ENCODE results near the gene GPATCH2.

DNA sequence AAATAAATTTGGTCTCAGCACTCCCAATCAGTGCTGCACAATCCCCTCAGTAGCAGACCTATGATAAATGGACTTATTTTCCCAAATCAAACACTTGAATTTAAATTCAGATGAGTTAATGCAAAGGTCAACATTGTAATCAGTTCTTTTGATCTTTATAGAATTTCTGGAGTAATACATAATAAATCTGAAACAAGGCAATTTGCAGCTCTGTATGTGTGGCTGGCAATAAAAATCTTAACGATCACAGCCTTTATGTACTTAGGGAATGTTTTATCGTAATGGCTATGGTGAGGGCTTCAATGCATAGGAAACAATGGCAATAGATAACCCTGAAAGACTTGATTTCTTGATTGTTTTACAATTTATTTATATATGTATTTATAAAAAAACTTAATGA, 91.4 kb downstream of the GPATCH2 start:
- TF ChIP-seq, protein P1, sequence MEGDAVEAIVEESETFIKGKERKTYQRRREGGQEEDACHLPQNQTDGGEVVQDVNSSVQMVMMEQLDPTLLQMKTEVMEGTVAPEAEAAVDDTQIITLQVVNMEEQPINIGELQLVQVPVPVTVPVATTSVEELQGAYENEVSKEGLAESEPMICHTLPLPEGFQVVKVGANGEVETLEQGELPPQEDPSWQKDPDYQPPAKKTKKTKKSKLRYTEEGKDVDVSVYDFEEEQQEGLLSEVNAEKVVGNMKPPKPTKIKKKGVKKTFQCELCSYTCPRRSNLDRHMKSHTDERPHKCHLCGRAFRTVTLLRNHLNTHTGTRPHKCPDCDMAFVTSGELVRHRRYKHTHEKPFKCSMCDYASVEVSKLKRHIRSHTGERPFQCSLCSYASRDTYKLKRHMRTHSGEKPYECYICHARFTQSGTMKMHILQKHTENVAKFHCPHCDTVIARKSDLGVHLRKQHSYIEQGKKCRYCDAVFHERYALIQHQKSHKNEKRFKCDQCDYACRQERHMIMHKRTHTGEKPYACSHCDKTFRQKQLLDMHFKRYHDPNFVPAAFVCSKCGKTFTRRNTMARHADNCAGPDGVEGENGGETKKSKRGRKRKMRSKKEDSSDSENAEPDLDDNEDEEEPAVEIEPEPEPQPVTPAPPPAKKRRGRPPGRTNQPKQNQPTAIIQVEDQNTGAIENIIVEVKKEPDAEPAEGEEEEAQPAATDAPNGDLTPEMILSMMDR (IDR thresholded peaks at IDR 0.05): no peak
- TF ChIP-seq POLR2AphosphoS5 (IDR thresholded peaks at IDR 0.05; ENCODE audit: low read depth, low read length): no peak
- TF ChIP-seq, protein P2, sequence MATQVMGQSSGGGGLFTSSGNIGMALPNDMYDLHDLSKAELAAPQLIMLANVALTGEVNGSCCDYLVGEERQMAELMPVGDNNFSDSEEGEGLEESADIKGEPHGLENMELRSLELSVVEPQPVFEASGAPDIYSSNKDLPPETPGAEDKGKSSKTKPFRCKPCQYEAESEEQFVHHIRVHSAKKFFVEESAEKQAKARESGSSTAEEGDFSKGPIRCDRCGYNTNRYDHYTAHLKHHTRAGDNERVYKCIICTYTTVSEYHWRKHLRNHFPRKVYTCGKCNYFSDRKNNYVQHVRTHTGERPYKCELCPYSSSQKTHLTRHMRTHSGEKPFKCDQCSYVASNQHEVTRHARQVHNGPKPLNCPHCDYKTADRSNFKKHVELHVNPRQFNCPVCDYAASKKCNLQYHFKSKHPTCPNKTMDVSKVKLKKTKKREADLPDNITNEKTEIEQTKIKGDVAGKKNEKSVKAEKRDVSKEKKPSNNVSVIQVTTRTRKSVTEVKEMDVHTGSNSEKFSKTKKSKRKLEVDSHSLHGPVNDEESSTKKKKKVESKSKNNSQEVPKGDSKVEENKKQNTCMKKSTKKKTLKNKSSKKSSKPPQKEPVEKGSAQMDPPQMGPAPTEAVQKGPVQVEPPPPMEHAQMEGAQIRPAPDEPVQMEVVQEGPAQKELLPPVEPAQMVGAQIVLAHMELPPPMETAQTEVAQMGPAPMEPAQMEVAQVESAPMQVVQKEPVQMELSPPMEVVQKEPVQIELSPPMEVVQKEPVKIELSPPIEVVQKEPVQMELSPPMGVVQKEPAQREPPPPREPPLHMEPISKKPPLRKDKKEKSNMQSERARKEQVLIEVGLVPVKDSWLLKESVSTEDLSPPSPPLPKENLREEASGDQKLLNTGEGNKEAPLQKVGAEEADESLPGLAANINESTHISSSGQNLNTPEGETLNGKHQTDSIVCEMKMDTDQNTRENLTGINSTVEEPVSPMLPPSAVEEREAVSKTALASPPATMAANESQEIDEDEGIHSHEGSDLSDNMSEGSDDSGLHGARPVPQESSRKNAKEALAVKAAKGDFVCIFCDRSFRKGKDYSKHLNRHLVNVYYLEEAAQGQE (IDR thresholded peaks at IDR 0.05; ENCODE audit: insufficient read depth in 1 of 2, low read depth in 2 of 2, low read length in 1 of 2): no peak
- no peak for TF ChIP-seq SIN3A (IDR thresholded peaks at IDR 0.05; ENCODE audit: borderline replicate concordance, insufficient read depth, low read depth, low read length)
- no peak for TF ChIP-seq TCF7L2 (IDR thresholded peaks at IDR 0.05; ENCODE audit: low read depth, low read length)
